ENCODE measurements around the gene ANKRD36. TPM values are rescaled to one million over a fixed set of nuclear protein-coding genes. Genes with fewer than 3 reads are reported as not detected.
"Not testable (repeated sequence)": the region's sequence is repeated elsewhere in the genome, so short reads cannot be mapped to it uniquely, and the experiment has no call there.

The ANKRD36 gene
- total RNA-seq, 1 experiment from 2014 or later: 12.6 TPM

DNA sequence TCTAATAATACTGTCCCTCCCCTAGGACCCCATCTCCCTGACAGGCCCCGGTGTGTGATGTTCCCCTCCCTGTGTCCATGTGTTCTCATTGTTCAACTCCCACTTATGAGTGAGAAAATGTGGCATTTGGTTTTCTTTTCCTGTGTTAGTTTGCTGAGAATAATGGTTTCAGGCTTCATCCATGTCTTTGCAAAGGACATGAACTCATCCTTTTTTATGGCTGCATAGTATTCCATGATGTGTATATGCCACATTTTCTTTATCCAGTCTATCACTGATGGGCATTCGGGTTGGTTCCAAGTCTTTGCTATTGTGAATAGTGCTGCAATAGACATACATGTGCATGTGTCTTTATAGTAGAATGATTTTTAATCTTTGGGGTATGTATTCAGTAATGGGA, 55.6 kb downstream of the ANKRD36 start:
- BruUV-seq (replicated peaks); H3K4me2 ChIP-seq (ENCODE audit: low read length); H3K79me2 ChIP-seq (ENCODE audit: low read length); H4K20me1 ChIP-seq (ENCODE audit: low read length); CTCF ChIA-PET; H3K36me3 ChIP-seq (ENCODE audit: low read depth, low read length); H3K9me3 ChIP-seq (ENCODE audit: low read length); ATAC-seq; H3K9ac ChIP-seq (ENCODE audit: low read length); H3K9me2 ChIP-seq (replicated peaks; ENCODE audit: low read length); H3K4me1 ChIP-seq (ENCODE audit: insufficient read depth, low read length); POLR2A ChIA-PET (ENCODE audit: unreplicated experiment); DNase-seq; H3K27ac ChIP-seq (ENCODE audit: low read length); H3K4me3 ChIP-seq (ENCODE audit: low read length); H3K27me3 ChIP-seq (ENCODE audit: low read length); H3F3A ChIP-seq (ENCODE audit: low read length, unreplicated experiment); intact Hi-C loops (cut with micrococcal nuclease); H2AFZ ChIP-seq (ENCODE audit: low read length): not testable (repeated sequence)

DNA sequence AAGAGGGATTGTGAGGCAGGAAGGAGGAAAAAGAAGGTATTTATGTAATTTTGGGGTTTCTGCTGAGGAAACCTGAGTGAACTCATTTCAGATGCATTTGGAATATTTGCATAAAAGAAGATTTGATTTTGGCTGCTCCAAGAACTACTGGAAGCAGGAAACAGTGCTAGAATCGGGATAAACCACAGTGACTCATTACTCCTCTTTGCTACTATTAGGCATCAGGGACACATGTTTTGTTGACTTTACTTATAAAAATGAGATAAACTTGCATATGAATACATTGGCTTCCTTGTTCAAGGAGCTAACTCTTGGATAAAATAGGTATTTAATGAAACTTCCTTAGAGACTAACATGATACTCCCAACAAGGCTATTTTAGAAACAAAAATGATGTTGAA, 67.4 kb downstream of the ANKRD36 start:
- H3K27ac ChIP-seq (ENCODE audit: low read length); POLR2A ChIA-PET (ENCODE audit: unreplicated experiment); H3K27me3 ChIP-seq (ENCODE audit: low read length); H2AFZ ChIP-seq (ENCODE audit: low read length); H4K20me1 ChIP-seq (ENCODE audit: low read length); H3K9me2 ChIP-seq (replicated peaks; ENCODE audit: low read length); H3K36me3 ChIP-seq (ENCODE audit: low read depth, low read length); H3K79me2 ChIP-seq (ENCODE audit: low read length); H3F3A ChIP-seq (ENCODE audit: low read length, unreplicated experiment); ATAC-seq; H3K4me1 ChIP-seq (ENCODE audit: insufficient read depth, low read length); H3K4me3 ChIP-seq (ENCODE audit: low read length); intact Hi-C loops (cut with micrococcal nuclease); H3K4me2 ChIP-seq (ENCODE audit: low read length); H3K9me3 ChIP-seq (ENCODE audit: low read length); BruUV-seq (replicated peaks); CTCF ChIA-PET; H3K9ac ChIP-seq (ENCODE audit: low read length): not testable (repeated sequence)
- DNase-seq: peak; percentile 72

DNA sequence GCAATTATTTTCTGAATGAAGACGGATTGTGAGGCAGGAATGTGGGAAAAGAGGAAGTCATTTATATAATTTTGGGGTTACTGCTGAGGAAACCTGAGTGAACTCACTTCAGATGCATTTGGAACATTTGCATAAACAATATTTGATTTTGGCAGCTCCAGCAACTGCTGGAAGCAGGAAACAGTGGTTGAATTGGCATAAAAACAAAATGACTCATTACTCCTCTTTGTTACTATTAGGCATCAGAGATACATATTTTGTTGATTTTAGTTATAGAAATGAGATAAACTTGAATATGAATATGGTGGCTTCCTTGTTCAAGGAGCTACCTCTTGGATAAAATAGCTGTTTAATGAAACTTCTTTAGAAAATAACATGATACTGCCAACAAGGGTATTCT, 82.4 kb downstream of the ANKRD36 start:
- CTCF ChIA-PET: not testable (repeated sequence)
- peak; percentile 87 for DNase-seq

DNA sequence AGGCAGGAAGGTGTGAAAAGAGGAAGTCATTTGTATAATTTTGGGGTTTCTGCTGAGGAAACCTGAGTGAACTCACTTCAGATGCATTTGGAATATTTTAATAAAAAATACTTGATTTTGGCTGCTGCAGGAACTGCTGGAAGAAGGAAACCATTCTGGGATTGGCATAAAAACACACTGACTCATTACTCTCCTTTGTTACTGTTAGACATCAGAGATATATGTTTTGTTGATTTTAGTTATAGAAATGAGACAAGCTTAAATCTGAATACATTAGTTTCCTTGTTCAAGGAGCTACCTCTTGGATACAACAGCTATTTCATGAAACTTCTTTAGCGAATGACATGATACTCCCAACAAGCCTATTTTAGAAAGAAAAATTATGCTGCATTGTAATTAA, 84.3 kb downstream of the ANKRD36 start:
- H3K4me2 ChIP-seq (ENCODE audit: low read length); H3K27me3 ChIP-seq (ENCODE audit: low read length); H2AFZ ChIP-seq (ENCODE audit: low read length); H3F3A ChIP-seq (ENCODE audit: low read length, unreplicated experiment); H3K9ac ChIP-seq (ENCODE audit: low read length); H4K20me1 ChIP-seq (ENCODE audit: low read length); H3K27ac ChIP-seq (ENCODE audit: low read length); H3K4me3 ChIP-seq (ENCODE audit: low read length); BruUV-seq (replicated peaks); H3K9me2 ChIP-seq (replicated peaks; ENCODE audit: low read length); H3K79me2 ChIP-seq (ENCODE audit: low read length); POLR2A ChIA-PET (ENCODE audit: unreplicated experiment); H3K36me3 ChIP-seq (ENCODE audit: low read depth, low read length); intact Hi-C loops (cut with micrococcal nuclease); H3K9me3 ChIP-seq (ENCODE audit: low read length): not testable (repeated sequence)
- ATAC-seq (peak; percentile 37; the same call in 1 of the 2 replicates), DNase-seq (peak; percentile 3)
- H3K4me1 ChIP-seq (ENCODE audit: insufficient read depth, low read length): peaks cover 12% of the 10 kb centered on the region
- CTCF ChIA-PET: interaction anchor here (0.6 kb wide), 2 partner anchors 351 to 468 kb away, joined by 3 to 9 read pairs; no protein-coding TSS in a partner anchor

More for the DNA sequence above, 82.4 kb downstream of the ANKRD36 start:
- ATAC-seq; H3K9me3 ChIP-seq (ENCODE audit: low read length); H3K4me3 ChIP-seq (ENCODE audit: low read length); H3K9ac ChIP-seq (ENCODE audit: low read length); H4K20me1 ChIP-seq (ENCODE audit: low read length); H3K27ac ChIP-seq (ENCODE audit: low read length); H3K9me2 ChIP-seq (replicated peaks; ENCODE audit: low read length); H2AFZ ChIP-seq (ENCODE audit: low read length); H3F3A ChIP-seq (ENCODE audit: low read length, unreplicated experiment); BruUV-seq (replicated peaks); H3K4me2 ChIP-seq (ENCODE audit: low read length); H3K36me3 ChIP-seq (ENCODE audit: low read depth, low read length); H3K27me3 ChIP-seq (ENCODE audit: low read length); H3K79me2 ChIP-seq (ENCODE audit: low read length); intact Hi-C loops (cut with micrococcal nuclease): not testable (repeated sequence)
- POLR2A ChIA-PET (ENCODE audit: unreplicated experiment): interaction anchor here (0.6 kb wide), 1 partner anchor 480 kb away, joined by 3 read pairs; no protein-coding TSS in a partner anchor
- peaks cover 12% of the 10 kb centered on the region for H3K4me1 ChIP-seq (ENCODE audit: insufficient read depth, low read length)

DNA sequence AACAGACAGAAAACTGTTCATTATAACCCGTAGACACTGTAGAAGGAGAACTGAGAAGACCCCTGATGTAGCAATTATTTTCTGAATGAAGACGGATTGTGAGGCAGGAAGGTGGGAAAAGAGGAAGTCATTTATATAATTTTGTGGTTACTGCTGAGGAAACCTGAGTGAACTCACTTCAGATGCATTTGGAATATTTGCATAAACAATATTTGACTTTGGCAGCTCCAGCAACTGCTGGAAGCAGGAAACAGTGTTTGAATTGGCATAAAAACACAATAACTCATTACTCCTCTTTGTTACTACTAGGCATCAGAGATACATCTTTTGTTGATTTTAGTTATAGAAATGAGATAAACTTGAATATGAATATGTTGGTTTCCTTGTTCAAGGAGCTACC, 87.9 kb downstream of the ANKRD36 start:
- H2AFZ ChIP-seq (ENCODE audit: low read length); H3K27ac ChIP-seq (ENCODE audit: low read length); H3K4me2 ChIP-seq (ENCODE audit: low read length); H3K9me3 ChIP-seq (ENCODE audit: low read length); H4K20me1 ChIP-seq (ENCODE audit: low read length); H3K36me3 ChIP-seq (ENCODE audit: low read depth, low read length); H3K9me2 ChIP-seq (replicated peaks; ENCODE audit: low read length); H3K79me2 ChIP-seq (ENCODE audit: low read length); DNase-seq; CTCF ChIA-PET; H3F3A ChIP-seq (ENCODE audit: low read length, unreplicated experiment); ATAC-seq; BruUV-seq (replicated peaks); intact Hi-C loops (cut with micrococcal nuclease); H3K4me3 ChIP-seq (ENCODE audit: low read length); POLR2A ChIA-PET (ENCODE audit: unreplicated experiment); H3K4me1 ChIP-seq (ENCODE audit: insufficient read depth, low read length); H3K9ac ChIP-seq (ENCODE audit: low read length); H3K27me3 ChIP-seq (ENCODE audit: low read length): not testable (repeated sequence)

DNA sequence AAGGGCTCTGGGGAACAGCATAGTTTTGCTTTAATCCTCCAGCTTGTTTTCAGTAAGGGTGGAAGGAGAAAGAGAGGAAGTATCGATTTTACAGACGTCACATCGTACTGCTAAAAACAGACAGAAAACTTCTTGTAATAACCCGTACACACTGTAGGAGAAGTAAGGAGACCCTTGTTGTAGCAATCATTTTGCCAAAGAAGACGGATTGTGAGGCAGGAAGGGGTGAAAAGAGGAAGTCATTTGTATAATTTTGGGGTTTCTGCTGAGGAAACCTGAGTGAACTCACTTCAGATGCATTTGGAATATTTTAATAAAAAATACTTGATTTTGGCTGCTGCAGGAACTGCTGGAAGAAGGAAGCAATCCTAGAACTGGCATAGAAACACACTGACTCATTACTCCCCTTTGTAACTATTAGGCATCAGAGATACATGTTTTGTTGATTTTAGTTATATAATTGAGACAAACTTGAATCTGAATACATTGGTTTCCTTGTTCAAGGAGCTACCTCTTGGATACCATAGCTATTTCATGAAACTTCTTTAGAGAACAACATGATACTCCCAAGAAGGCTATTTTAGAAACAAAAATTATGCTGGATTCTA, 89.8 kb downstream of the ANKRD36 start:
- H3F3A ChIP-seq (ENCODE audit: low read length, unreplicated experiment); DNase-seq; ATAC-seq; H3K36me3 ChIP-seq (ENCODE audit: low read depth, low read length); H3K9me2 ChIP-seq (replicated peaks; ENCODE audit: low read length); H3K4me2 ChIP-seq (ENCODE audit: low read length); CTCF ChIA-PET; H3K27me3 ChIP-seq (ENCODE audit: low read length); H3K4me3 ChIP-seq (ENCODE audit: low read length); H3K9me3 ChIP-seq (ENCODE audit: low read length); H3K27ac ChIP-seq (ENCODE audit: low read length); H2AFZ ChIP-seq (ENCODE audit: low read length); intact Hi-C loops (cut with micrococcal nuclease); H3K79me2 ChIP-seq (ENCODE audit: low read length); H4K20me1 ChIP-seq (ENCODE audit: low read length); POLR2A ChIA-PET (ENCODE audit: unreplicated experiment); BruUV-seq (replicated peaks); H3K9ac ChIP-seq (ENCODE audit: low read length): not testable (repeated sequence)
- peaks cover 14% of the 10 kb centered on the region; the same call in 1 of the 2 replicates for H3K4me1 ChIP-seq (ENCODE audit: insufficient read depth, low read length)

All from PC-3 (cell line).